K562 (cell line): ENCODE results near the gene COMMD10. TPM values are rescaled to one million over a fixed set of nuclear protein-coding genes. Genes with fewer than 3 reads are reported as not detected.

Source experiments
- ATAC-seq: fragments of 200-7000 bp; cut with Tn5 transposase; 3 replicates; pipeline ENCODE4 v1.9.1; 2020; ENCODE audit warnings: moderate library complexity
- BruUV-seq: library from RNA; stranded (reverse); fragments of 400-500 nt; replicated peaks from 2 replicates; lab custom pipeline; 2021; lab: Mats Ljungman, UMichigan
- CTCF ChIA-PET: fragments of 300-600 bp; formaldehyde crosslinking; extraction: SDS; loops from one replicate; lab custom pipeline; 2021; ENCODE audit warnings: low intra/inter-chr PET ratio; lab: Yijun Ruan, JAX
- POLR2A ChIA-PET: fragments of 300-600, 350-650 bp; sonication (Branson Sonifier 250); formaldehyde crosslinking; extraction: SDS; loops from one replicate; lab custom pipeline; 2021; ENCODE audit warnings: antibody characterized with exemption, inconsistent platforms; lab: Yijun Ruan, JAX
- DNase-seq, 4 experiments: peaks; one replicate each; pipeline versions ENCODE4 v3.0.0 to v3.0.0-alpha.2; 2011 to 2018; ENCODE audit warnings: low spot score in 3 of 4, mixed read lengths in 3 of 4; ENCODE audit errors: extremely low read depth in 1 of 4
- FAIRE-seq: peaks from 2 replicates; lab custom pipeline; 2011; peaks lifted over from hg19 to GRCh38; lab: Jason Lieb, UNC
- H2AFZ ChIP-seq: 2 replicates; pipeline ENCODE4 v1.6.0; 2011; ENCODE audit warnings: low read depth, low read length, control low read depth, inconsistent platforms
- H3K27ac ChIP-seq: fragments of 200-600 bp; 3 replicates; pipeline ENCODE4 v1.8.0; 2011; ENCODE audit warnings: low read depth, mild to moderate bottlenecking, control low read depth, inconsistent platforms, low read length, moderate library complexity, mixed read lengths; ENCODE audit errors: extremely low read depth
- H3K27me3 ChIP-seq, 2 experiments: fragments of 300-600 bp in 1 of 2; 2 replicates in 1 of 2; 3 replicates in 1 of 2; pipeline versions ENCODE4 v1.6.0 to v1.8.0; 2011; ENCODE audit warnings: inconsistent platforms in 2 of 2, low read length in 2 of 2, mild to moderate bottlenecking in 1 of 2, mixed read lengths in 1 of 2, moderate library complexity in 1 of 2; ENCODE audit not compliant: control insufficient read depth in 2 of 2, insufficient read depth in 2 of 2
- H3K36me3 ChIP-seq: fragments of 300-600 bp; 3 replicates; pipeline ENCODE4 v1.8.0; 2011; ENCODE audit warnings: mild to moderate bottlenecking, low read length, inconsistent platforms; ENCODE audit not compliant: control insufficient read depth, insufficient read depth
- H3K4me1 ChIP-seq, 2 experiments: fragments of 200-600 bp in 1 of 2; replicated peaks in 1 of 2; 2 replicates in 1 of 2; 3 replicates in 1 of 2; pipeline versions ENCODE4 v1.5.1 to v1.8.0; 2011; ENCODE audit warnings: inconsistent platforms in 2 of 2, low read length in 2 of 2, mild to moderate bottlenecking in 1 of 2, mixed read lengths in 1 of 2, moderate library complexity in 1 of 2; ENCODE audit not compliant: control insufficient read depth in 2 of 2, insufficient read depth in 2 of 2
- H3K4me2 ChIP-seq: 2 replicates; pipeline ENCODE4 v1.6.1; 2011; ENCODE audit warnings: low read length, control low read depth, inconsistent platforms, mixed read lengths; ENCODE audit not compliant: insufficient read depth
- H3K4me3 ChIP-seq: fragments of 200-600 bp; sonication (generic), shearing (Covaris generic); 2 replicates; pipeline ENCODE4 v1.5.1; 2016; ENCODE audit warnings: control low read depth, inconsistent platforms
- H3K79me2 ChIP-seq: fragments of 200-600 bp; 3 replicates; pipeline ENCODE4 v1.8.0; 2011; ENCODE audit warnings: low read length, inconsistent platforms; ENCODE audit not compliant: control insufficient read depth, insufficient read depth
- H3K9ac ChIP-seq, 2 experiments: 2 replicates each; pipeline versions ENCODE4 v1.6.0 to v1.6.1; 2011; ENCODE audit warnings: low read depth in 2 of 2, low read length in 2 of 2, control low read depth in 1 of 2, inconsistent platforms in 1 of 2, mild to moderate bottlenecking in 1 of 2, mixed read lengths in 1 of 2; ENCODE audit not compliant: insufficient read depth in 1 of 2
- H3K9me1 ChIP-seq: one replicate; pipeline ENCODE4 v1.6.0; 2011; ENCODE audit warnings: inconsistent platforms, mild to moderate bottlenecking, low read length, moderate library complexity; ENCODE audit not compliant: control insufficient read depth, insufficient read depth
- H3K9me3 ChIP-seq: replicated peaks from 2 replicates; pipeline ENCODE4 v1.5.1; 2011; ENCODE audit warnings: low read depth, low read length, inconsistent platforms; ENCODE audit not compliant: control insufficient read depth, insufficient read depth
- H4K20me1 ChIP-seq: replicated peaks from 2 replicates; pipeline ENCODE4 v1.6.1; 2011; ENCODE audit warnings: low read length, inconsistent platforms, mixed read lengths; ENCODE audit not compliant: control insufficient read depth, insufficient read depth
- BACH1 ChIP-seq: fragments of 200-800 bp; sonication (Bioruptor generic); IDR thresholded peaks from 2 replicates; pipeline ENCODE4 v1.6.1; 2016; ENCODE audit warnings: missing genetic modification characterization, missing compliant biosample characterization
- CTBP1 ChIP-seq: fragments of 450-650 bp; IDR thresholded peaks from 2 replicates; pipeline ENCODE4 v1.6.1; 2016; ENCODE audit warnings: borderline replicate concordance
- GABPB1 ChIP-seq: sonication (generic); formaldehyde crosslinking; IDR thresholded peaks from 2 replicates; pipeline ENCODE4 v1.8.0; 2022; ENCODE audit warnings: mild to moderate bottlenecking, missing genetic modification reagents
- POLR2H ChIP-seq: IDR thresholded peaks from 2 replicates; pipeline ENCODE4 v1.6.1; 2016; ENCODE audit warnings: missing genetic modification characterization, low read depth, mild to moderate bottlenecking, control low read depth, missing compliant biosample characterization, moderate library complexity
- RFX5 ChIP-seq: IDR thresholded peaks from 2 replicates; pipeline ENCODE4 v1.6.1; 2011; ENCODE audit warnings: low read depth, mild to moderate bottlenecking, improper control_type of control experiment, low read length
- ZC3H4 ChIP-seq: sonication (generic); formaldehyde crosslinking; IDR thresholded peaks from 2 replicates; pipeline ENCODE4 v1.9.0; 2021; ENCODE audit warnings: missing genetic modification reagents, borderline replicate concordance
- ZNF121 ChIP-seq: sonication (generic); formaldehyde crosslinking; conservative IDR thresholded peaks from 2 replicates; pipeline ENCODE4 v1.8.0; 2022; ENCODE audit warnings: missing genetic modification reagents
- ZNF311 ChIP-seq: fragments of 250-450 bp; sonication (Bioruptor Pico); IDR thresholded peaks from 2 replicates; pipeline ENCODE4 v1.4.0; 2020; ENCODE audit warnings: mild to moderate bottlenecking, moderate library complexity
- ZNF79 ChIP-seq: fragments of 250-450 bp; sonication (Bioruptor Pico); IDR thresholded peaks from 2 replicates; pipeline ENCODE4 v1.4.0; 2020; ENCODE audit warnings: low read depth, mild to moderate bottlenecking, moderate library complexity
- WGBS: fragments of 100-300 bp; shearing (Covaris generic); methylation state at CpG from one replicate; pipeline ENCODE4 v1.1.6; 2016; ENCODE audit warnings: low coverage, mixed read lengths; ENCODE audit not compliant: insufficient coverage; ENCODE audit errors: missing lambda C conversion rate; 5-methylcytosine and 5-hydroxymethylcytosine counted together
- in situ Hi-C: fragments of 300-500 bp; cut with MboI; formaldehyde crosslinking; loops from 4 replicates; pipeline ENCODE4 v1.15.0; 2018; ENCODE audit warnings: inconsistent platforms, mixed read lengths
- intact Hi-C: fragments of 100-400 bp; cut with micrococcal nuclease; formaldehyde crosslinking; loops from 2 replicates; pipeline ENCODE4 v1.14.2; 2022
- polyA plus RNA-seq, 8 experiments: library from polyadenylated mRNA; depleted of rRNA in 4 of 8; stranded (reverse) in 5 of 8; unstranded in 3 of 8; fragments of >200 nt; fragmentation: Nextera tagmentation in 2 of 8; fragmentation: Illumina TruSeq in 1 of 8; extraction: Ambion mirVana in 2 of 8; extraction: Trizol in 1 of 8; gene quantifications; 2 replicates each; pipeline versions ENCODE4 v1.2.1 to v1.2.3, GENCODE V29; 2011 to 2014; ENCODE audit warnings: inconsistent platforms in 1 of 8, missing spikeins in 1 of 8
- total RNA-seq, 7 experiments: library from RNA; depleted of rRNA in 6 of 7; stranded (reverse); fragments of >200 nt in 6 of 7; fragmentation: Illumina TruSeq in 2 of 7; extraction: Trizol in 2 of 7; gene quantifications; 2 replicates each; pipeline versions ENCODE4 v1.2.1 to v1.2.3, GENCODE V29; 2011 to 2021; ENCODE audit warnings: low replicate concordance in 1 of 7
- TF ChIP-seq, protein P1 (sequence below): fragments of 250-450 bp; sonication (Bioruptor Pico); IDR thresholded peaks from 2 replicates; pipeline ENCODE4 v1.5.0; 2021

Gene COMMD10
- total and polyA plus RNA-seq, 9 of the 15 experiments (the other 6 are each of a cell fraction or from before 2014, with no cell fraction given): 17.9 to 101 (median 28.0) TPM

DNA sequence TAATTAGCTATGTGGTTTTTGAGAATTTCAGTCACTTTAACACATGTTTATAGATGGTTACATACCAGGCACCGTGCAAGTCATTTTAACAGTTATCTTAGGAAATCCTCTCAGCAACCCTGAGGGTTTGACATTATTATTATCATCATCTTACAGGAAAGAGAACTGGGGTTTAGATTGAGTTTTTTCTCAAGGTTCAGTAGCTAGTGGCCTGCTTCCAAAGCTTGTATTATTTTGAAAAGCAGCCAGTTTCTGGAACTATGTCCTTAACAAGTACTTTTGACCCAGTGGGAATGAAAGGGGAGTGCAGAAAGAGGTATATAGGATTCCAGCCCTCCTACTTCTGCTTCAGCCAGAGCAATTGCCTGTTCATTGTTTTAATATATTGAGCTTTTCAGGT lies 157.5 kb downstream of the COMMD10 start:
- H3K4me1 ChIP-seq: no peaks in the 10 kb centered on the region
- no peaks in the 10 kb centered on the region for H3K27me3 ChIP-seq
- no peaks in the 10 kb centered on the region for H3K9me3 ChIP-seq
- ChIA-PET POLR2A (no interaction called here), CTCF (no interaction called here)
- ATAC-seq (no peak), DNase-seq (no peak), FAIRE-seq (no peak)
- H3K9me1 ChIP-seq: no peaks in the 10 kb centered on the region
- H3K36me3 ChIP-seq: no peaks in the 10 kb centered on the region
- intact Hi-C loops: no loop called here
- WGBS: 12% methylated on average over 1 of the region's 1 CpG
- H3K27ac ChIP-seq: no peak overlapping the region
- no peak overlapping the region for H3K9ac ChIP-seq
- H2AFZ ChIP-seq: no peak overlapping the region
- no TSS peak for BruUV-seq
- TF ChIP-seq, protein P1, sequence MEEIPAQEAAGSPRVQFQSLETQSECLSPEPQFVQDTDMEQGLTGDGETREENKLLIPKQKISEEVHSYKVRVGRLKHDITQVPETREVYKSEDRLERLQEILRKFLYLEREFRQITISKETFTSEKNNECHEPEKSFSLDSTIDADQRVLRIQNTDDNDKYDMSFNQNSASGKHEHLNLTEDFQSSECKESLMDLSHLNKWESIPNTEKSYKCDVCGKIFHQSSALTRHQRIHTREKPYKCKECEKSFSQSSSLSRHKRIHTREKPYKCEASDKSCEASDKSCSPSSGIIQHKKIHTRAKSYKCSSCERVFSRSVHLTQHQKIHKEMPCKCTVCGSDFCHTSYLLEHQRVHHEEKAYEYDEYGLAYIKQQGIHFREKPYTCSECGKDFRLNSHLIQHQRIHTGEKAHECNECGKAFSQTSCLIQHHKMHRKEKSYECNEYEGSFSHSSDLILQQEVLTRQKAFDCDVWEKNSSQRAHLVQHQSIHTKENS (CRISPR knock-in tag): no peak
- TF ChIP-seq ZNF79 (no peak), GABPB1 (CRISPR knock-in tag) (no peak), BACH1 (no peak), POLR2H (no peak), RFX5 (no peak), ZC3H4 (CRISPR knock-in tag) (no peak), ZNF311 (no peak), ZNF121 (CRISPR knock-in tag) (no peak), CTBP1 (no peak)
- H3K79me2 ChIP-seq: no peaks in the 10 kb centered on the region
- in situ Hi-C loops: no loop called here
- no peak overlapping the region for H3K4me3 ChIP-seq
- H4K20me1 ChIP-seq: no peaks in the 10 kb centered on the region
- H3K4me2 ChIP-seq: no peak overlapping the region
